NCI-H69 (cell line): ENCODE results near the gene SUSD6.
"Not testable (repeated sequence)": the region's sequence is repeated elsewhere in the genome, so short reads cannot be mapped to it uniquely, and the experiment has no call there.

Source experiments
- DNase-seq: peaks from one replicate; lab custom pipeline; 2025; lab: John Stamatoyannopoulos, UW

SUSD6 gene

DNA sequence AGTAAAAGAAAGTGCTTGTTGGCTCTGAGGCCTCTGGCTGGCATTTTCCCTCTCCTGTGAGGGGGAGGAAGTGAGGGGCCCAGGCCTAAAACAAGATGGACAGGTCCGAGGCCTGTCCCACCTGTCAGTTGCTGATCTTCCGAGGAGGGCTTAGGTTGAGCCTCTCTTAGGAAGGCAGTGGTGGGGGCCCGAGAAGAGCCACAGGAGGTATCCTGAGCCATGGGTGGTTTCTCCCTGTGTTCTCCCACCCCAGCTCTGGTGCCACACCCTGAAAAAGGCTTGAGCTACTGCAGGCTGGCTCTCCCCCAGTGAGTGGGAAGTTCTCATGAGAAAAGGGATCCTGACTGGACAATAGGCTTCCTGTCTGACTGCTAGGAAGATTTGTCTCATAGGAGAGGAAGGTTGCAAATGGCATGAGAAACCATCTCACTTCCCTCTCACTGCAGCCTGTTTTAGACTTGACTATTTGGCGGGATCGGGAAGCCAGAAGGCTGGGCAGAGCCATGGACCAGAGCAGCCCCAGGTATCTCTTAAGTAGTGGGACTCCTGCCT, 83.4 kb downstream of the SUSD6 start:
- DNase-seq: peak; percentile 82

DNA sequence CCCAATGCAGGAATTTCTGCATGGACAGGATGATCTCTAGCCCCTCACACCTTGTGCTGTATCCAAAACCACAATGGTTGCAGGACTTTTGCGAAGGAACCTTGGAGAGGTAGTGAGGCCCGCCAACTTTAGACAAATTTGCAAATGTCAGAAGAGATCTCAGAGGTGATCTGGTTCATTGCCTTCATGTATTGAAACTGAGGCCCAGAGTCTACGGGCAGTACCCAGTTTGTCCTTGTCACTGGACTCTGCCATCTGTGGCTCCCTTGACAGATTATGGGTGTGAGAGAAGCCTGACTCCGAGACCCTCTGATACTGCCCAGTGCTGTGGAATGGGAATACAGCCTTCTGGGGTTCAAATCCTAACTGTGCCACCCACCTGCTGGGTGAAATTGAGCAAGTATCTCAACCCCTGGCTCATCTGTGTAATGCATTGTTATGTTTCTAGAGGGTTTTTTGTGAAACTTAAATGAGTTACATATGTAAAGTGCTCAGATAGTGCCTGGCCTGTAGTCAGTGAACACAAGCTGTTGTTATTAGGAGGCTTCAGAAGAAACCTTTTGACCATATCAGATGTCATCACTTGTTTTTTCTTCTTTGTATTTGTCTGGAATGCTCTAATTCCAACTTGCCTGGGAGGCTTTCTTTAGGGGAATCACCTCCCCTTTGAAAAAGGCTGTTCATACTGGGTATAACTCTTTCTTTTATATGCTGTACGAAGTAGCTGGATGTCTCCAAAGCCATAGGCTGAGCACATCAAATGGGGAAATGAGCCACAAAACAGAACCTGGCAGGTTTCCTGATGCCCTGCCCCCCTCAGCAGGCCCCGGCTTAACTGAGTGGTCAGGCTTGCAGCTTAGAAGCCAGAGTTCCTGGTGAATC, 84.2 kb downstream of the SUSD6 start:
- DNase-seq: no peak

DNA sequence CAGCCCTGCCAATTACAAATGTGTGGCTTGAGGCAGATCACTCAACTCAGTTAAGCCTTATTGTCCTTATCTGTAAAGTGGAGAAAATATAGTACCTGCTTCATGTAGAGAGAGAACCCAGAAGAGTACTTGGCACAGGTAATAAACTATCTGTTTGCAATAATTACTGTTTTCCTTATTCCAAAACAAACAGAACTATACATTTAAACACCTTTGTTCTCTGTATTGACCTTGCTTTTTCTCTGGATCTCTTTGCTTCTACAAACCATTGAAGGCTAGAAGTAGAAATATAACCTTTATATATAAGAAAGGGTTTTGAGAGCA, 84.8 kb downstream of the SUSD6 start:
- peak; percentile 96 for DNase-seq

- DNase-seq: peak; percentile 79
These were observed 85.5 kb downstream of the SUSD6 start for GRCh38 chr14:69696633-69697557.

GRCh38 chr14:69698572-69698971, 87.2 kb downstream of the SUSD6 start:
- no peak for DNase-seq

DNA sequence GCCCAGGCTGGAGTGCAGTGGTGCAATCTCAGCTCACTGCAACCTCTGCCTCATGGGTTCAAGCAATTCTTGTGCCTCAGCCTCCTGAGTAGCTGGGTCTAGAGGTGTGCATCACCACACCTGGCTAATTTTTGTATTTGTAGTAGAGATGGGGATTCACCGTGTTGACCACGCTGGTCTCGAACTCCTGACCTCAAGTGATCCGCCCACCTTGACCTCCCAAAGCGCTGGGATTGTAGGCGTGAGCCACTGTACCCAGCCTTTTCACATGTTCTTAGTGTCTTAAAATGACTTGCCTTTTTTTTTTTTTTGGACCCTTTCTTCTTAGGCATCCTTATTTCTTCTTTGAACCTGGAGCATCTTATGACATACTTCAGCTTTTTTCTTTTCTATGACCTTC, 87.8 kb downstream of the SUSD6 start:
- not testable (repeated sequence) for DNase-seq

GRCh38 chr14:69699748-69700303, 88.4 kb downstream of the SUSD6 start:
- DNase-seq: peak; percentile 86

- DNase-seq: no peak
These were observed 89.2 kb downstream of the SUSD6 start for GRCh38 chr14:69700575-69700974.

- peak; percentile 78 for DNase-seq
These were observed 89.9 kb downstream of the SUSD6 start for GRCh38 chr14:69701291-69701690.

DNA sequence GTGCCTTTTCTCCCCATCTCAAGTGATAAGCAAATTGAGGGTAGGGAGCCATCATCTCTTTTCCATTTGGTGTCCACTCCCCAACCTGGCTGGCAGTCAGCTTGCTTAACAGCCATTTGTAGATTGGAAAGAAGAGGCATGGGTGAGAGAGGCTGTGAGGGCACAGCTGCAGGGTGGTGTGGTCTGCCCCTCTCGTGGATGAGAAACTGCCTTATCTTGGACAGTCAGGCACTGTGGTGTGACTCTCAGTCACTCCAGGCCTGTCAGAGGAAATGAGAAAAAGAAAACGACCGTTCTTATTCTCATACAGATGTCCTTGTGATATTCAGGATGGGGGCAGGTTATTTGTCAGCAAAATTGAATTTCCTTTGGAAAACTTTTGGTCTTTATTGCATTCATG, 90.5 kb downstream of the SUSD6 start:
- no peak for DNase-seq

GRCh38 chr14:69703047-69704039, 91.9 kb downstream of the SUSD6 start:
- DNase-seq: peak; percentile 59

- DNase-seq: no peak
These were observed 92.9 kb downstream of the SUSD6 start for GRCh38 chr14:69704319-69704718.

- DNase-seq: no peak
These were observed 94.3 kb downstream of the SUSD6 start for GRCh38 chr14:69705706-69706105.

DNA sequence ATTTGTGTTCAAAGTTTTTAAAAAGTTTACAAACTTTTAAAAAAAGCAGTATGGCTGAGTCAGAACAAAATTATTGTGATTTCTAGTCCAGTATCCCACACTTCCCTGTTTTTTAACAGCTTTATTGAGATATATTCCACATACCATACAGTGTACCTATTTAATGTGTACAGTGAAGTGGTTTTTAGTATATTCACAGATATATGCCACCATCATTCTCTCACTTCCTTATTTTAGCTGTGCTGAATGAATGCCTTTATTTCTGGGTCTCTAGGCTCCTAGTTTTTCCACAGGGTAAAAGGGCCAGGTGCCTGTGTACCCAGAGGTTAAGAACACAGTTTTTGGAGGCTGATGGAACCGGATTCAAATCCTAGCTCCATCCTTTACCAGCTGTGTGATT, 96.7 kb downstream of the SUSD6 start:
- no peak for DNase-seq

- DNase-seq: peak; percentile 89
These were observed 97.5 kb downstream of the SUSD6 start for GRCh38 chr14:69708586-69709560.

GRCh38 chr14:69710378-69710777, 99.0 kb downstream of the SUSD6 start:
- DNase-seq: peak; percentile 61

GRCh38 chr14:69711065-69711464, 99.7 kb downstream of the SUSD6 start:
- peak; percentile 99 for DNase-seq

DNA sequence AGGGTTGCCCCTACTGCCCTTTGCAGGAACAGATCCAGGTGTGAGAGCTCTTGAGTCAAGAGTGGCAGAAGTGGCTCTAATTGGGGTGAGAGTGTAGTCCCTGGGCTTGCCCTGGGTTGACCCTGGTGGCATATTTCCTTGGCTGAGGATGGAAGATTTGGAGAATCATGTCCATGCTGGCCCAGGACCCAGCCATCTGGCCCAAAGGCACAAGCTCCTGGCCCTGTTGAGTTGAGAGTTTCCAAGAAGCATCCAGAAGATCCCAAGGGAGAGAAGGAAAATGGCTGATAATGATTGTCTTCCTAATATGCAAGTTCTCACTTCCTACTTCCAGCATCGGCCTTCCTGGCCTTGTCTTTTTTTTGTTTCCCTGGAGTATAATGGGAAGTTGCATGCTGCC, 100.1 kb downstream of the SUSD6 start:
- DNase-seq: no peak

GRCh38 chr14:69711881-69712560, 100.6 kb downstream of the SUSD6 start:
- peak; percentile 96 for DNase-seq
